Natural killer cell treated with Interleukin-12 subunit alpha and Interleukin-12 subunit beta and Interleukin-15 and Interleukin-18, amount 100 ng/mL, for 72 hours (primary cell): ENCODE measurements around the gene CDC27. TPM values are rescaled to one million over a fixed set of nuclear protein-coding genes. Genes with fewer than 3 reads are reported as not detected.
A peak's percentile ranks its signal among the peaks of the same experiment; 100 is the strongest.
"Not testable (repeated sequence)": the region's sequence is repeated elsewhere in the genome, so short reads cannot be mapped to it uniquely, and the experiment has no call there.

Experiments used
- ATAC-seq, 2 donors: fragments of 150-1000 bp; cut with Tn5 transposase in 1 of 2; sonication (Bioruptor Pico), chemical (Tn5 transposase) in 1 of 2; 2 replicates each; pipeline ENCODE4 v1.10.0; 2021
- DNase-seq: peaks from one replicate; pipeline ENCODE4 v3.0.0; 2022; ENCODE audit warnings: low spot score
- H3K27ac Mint-ChIP-seq, 2 donors: 1 replicate in 1 of 2; 2 replicates in 1 of 2; pipeline ENCODE4 v1.8.0; 2022; ENCODE audit warnings: mixed read lengths in 2 of 2, mild to moderate bottlenecking in 1 of 2, moderate library complexity in 1 of 2
- H3K27me3 Mint-ChIP-seq, 2 donors: 1 replicate in 1 of 2; 2 replicates in 1 of 2; pipeline ENCODE4 v1.8.0; 2022; ENCODE audit warnings: mixed read lengths in 2 of 2
- H3K36me3 Mint-ChIP-seq: one replicate; pipeline ENCODE4 v1.8.0; 2022; ENCODE audit warnings: mixed read lengths
- H3K4me1 Mint-ChIP-seq, 2 donors: 1 replicate in 1 of 2; 2 replicates in 1 of 2; pipeline ENCODE4 v1.8.0; 2022; ENCODE audit warnings: low read depth in 2 of 2, mixed read lengths in 2 of 2, mild to moderate bottlenecking in 1 of 2
- H3K4me3 Mint-ChIP-seq: one replicate; pipeline ENCODE4 v1.8.0; 2022; ENCODE audit warnings: mixed read lengths
- H3K9me3 Mint-ChIP-seq: 2 replicates; pipeline ENCODE4 v1.8.0; 2022; ENCODE audit warnings: mixed read lengths
- total RNA-seq, 2 donors: library from RNA; stranded (reverse); gene quantifications; one replicate each; pipeline ENCODE4 v1.2.3, GENCODE V29; 2022

CDC27 gene
- total RNA-seq, 2 donors from 2014 or later: 134 to 141 TPM

- not testable (repeated sequence) for H3K27ac Mint-ChIP-seq, H3K4me3 Mint-ChIP-seq, H3K4me1 Mint-ChIP-seq, H3K36me3 Mint-ChIP-seq, ATAC-seq, H3K9me3 Mint-ChIP-seq, DNase-seq, H3K27me3 Mint-ChIP-seq
Measured at GRCh38 chr17:47123262-47123661, 65.8 kb downstream of the CDC27 start.

- no peak for DNase-seq
- peaks cover 0 to 3% of the 10 kb centered on the region in 2 donors for H3K4me1 Mint-ChIP-seq
- peak overlapping the region in 1 of 2 donors; percentile 22 for H3K27ac Mint-ChIP-seq
- H3K27me3 Mint-ChIP-seq: no peaks in the 10 kb centered on the region
- H3K36me3 Mint-ChIP-seq: no peaks in the 10 kb centered on the region
- ATAC-seq: no peak
- no peaks in the 10 kb centered on the region for H3K9me3 Mint-ChIP-seq
- no peak overlapping the region for H3K4me3 Mint-ChIP-seq
Measured at GRCh38 chr17:47120521-47121095, 68.5 kb downstream of the CDC27 start.

DNA sequence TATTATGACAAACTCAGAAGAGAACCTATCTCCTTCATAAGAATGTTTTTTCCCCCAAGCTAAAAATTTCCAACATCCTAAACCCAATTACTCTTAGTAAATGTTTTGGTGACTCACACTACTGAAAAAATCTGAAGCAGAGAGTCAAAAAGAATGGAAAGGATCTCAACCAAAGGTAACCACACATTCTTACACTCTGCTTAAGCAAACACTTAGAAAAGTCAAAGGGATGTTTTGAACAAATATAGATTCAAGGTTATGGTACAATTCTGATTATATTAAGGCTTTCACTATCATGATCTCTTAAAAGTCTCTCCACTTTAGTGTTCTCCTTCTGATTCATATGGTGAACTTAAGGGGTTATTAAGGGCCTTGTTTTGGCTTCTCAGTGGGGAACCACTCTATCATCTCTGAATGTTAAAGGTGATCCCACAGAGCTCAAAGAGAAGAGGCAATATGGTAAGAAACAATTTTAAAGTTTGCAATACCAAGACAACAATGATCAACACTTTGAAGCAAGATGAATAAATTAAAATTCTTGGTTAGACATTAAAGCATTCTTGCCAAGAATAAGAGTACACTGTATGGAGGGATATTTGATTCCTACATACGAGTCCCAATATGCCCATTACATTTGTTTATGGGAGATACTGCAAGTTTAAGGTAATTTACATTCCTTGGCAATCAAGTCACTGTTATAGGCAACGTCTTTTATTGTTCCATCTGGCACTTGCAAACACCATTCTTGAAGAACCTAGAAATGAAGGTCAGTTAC is 69.2 kb downstream of the CDC27 start:
- no peak for ATAC-seq

GRCh38 chr17:47117386-47117785 is 71.7 kb downstream of the CDC27 start:
- H3K27ac Mint-ChIP-seq: no peak overlapping the region
- DNase-seq (no peak), ATAC-seq (no peak)
- no peak overlapping the region for H3K4me3 Mint-ChIP-seq
- H3K4me1 Mint-ChIP-seq: peaks cover 0 to 3% of the 10 kb centered on the region in 2 donors
- H3K9me3 Mint-ChIP-seq: no peaks in the 10 kb centered on the region
- no peaks in the 10 kb centered on the region for H3K27me3 Mint-ChIP-seq
- H3K36me3 Mint-ChIP-seq: no peaks in the 10 kb centered on the region

More for the DNA sequence above, 69.2 kb downstream of the CDC27 start:
- Mint-ChIP-seq H3K9me3 (no peaks in the 10 kb centered on the region), H3K36me3 (no peaks in the 10 kb centered on the region), H3K4me1 (peaks cover 0 to 3% of the 10 kb centered on the region in 2 donors), H3K4me3 (no peak overlapping the region), H3K27me3 (no peaks in the 10 kb centered on the region), H3K27ac (no peak overlapping the region)
- no peak for DNase-seq

GRCh38 chr17:47106130-47106529 is 83.0 kb downstream of the CDC27 start:
- Mint-ChIP-seq H3K4me3 (no peak overlapping the region), H3K27ac (no peak overlapping the region), H3K4me1 (no peaks in the 10 kb centered on the region), H3K27me3 (peaks cover 0 to 12% of the 10 kb centered on the region in 2 donors), H3K9me3 (no peaks in the 10 kb centered on the region), H3K36me3 (no peaks in the 10 kb centered on the region)
- DNase-seq: no peak
- no peak for ATAC-seq

DNA sequence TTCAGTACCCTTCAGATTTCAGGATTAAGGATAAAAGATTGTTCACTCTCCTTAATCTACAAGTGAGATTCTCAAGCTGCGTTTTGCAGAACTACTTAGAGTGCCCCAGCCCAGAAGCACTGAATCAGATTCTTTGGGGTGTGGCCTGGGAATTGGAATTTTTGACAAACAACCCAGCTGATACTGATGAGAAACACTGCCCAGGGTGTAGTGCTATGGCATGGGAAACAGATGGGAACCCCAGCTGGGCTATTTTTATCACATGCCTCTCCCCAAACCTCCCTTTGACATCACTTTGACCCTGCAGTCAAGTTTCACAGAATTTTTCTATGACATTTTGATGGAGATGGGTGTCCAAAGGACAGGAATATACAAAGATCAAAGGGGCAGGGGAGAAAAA is 83.8 kb downstream of the CDC27 start:
- not testable (repeated sequence) for H3K4me3 Mint-ChIP-seq, H3K9me3 Mint-ChIP-seq, ATAC-seq, H3K36me3 Mint-ChIP-seq, H3K27ac Mint-ChIP-seq, DNase-seq, H3K4me1 Mint-ChIP-seq, H3K27me3 Mint-ChIP-seq

GRCh38 chr17:47102914-47103313 is 86.2 kb downstream of the CDC27 start:
- Mint-ChIP-seq H3K36me3 (no peaks in the 10 kb centered on the region), H3K27ac (no peak overlapping the region), H3K4me3 (no peak overlapping the region), H3K27me3 (peaks cover 0 to 7% of the 10 kb centered on the region in 2 donors), H3K9me3 (no peaks in the 10 kb centered on the region), H3K4me1 (peaks cover 8 to 12% of the 10 kb centered on the region in 2 donors)
- DNase-seq: no peak
- no peak for ATAC-seq

DNA sequence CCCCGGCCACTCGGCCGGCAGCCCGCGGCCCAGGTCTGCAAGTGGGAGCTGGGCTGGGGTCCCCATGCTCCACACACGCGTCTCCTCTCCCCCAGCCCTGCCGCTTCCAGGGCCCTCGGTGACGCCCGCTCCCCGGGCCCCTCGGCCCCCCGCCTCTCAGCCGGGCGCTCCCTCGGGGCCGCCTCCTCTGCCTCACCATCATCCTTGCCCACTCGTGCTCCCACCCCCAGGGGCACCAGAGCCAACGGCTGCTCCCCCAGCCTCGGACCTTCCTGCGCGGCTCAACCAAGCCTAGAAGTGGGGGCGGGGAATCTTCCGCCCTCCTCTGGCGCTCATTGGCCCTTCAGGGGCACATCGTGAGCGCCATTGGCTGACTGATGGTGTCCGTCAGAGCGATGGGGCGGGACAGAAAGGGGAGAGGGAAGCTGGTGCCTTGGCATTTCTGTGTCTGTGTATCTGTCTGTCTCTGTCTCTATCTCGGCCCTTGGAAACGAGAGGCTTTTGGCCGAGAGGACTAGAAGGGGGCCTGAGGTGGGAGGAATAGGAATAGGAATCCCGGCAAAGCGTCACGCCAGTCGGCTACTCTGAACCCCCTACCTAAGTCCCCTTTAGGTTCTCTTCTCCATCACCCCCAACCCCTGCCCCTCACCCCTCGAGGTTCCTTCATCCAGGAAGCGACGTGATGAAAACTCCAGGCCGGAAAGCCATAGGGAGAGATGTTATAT is 88.9 kb downstream of the CDC27 start:
- Mint-ChIP-seq H3K36me3 (no peaks in the 10 kb centered on the region), H3K27me3 (no peaks in the 10 kb centered on the region), H3K4me1 (peaks cover 8 to 12% of the 10 kb centered on the region in 2 donors), H3K9me3 (no peaks in the 10 kb centered on the region), H3K4me3 (peak overlapping the region; percentile 99), H3K27ac (peak overlapping the region; percentile 89 to 90)
- DNase-seq (peak; percentile 92), ATAC-seq (peak; percentile 100)

DNA sequence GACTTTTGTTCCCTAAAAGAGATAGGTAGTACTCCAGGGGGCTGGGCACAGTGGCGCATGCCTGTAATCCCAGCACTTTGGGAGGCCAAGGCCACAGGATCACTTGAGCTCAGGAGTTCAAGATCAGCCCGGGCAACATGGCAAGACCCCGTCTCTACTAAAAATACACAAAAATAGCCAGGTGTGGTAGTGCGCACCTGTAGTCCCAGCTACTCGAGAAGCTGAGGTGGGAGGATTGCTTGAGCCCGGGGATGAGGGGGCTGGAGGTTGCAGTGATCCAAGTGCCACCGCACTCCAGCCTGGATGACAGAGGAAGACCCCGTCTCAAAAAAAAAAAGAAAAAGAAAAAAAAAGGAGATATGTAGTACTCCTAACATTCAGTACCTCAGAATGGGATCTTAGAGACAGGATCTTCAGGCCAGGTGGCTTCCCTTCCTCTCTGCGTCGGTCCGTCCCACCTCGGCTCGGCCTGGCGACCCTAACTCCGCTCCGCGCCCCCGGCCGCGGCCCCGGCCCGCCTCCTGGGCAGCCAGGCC is 89.6 kb downstream of the CDC27 start:
- H3K4me3 Mint-ChIP-seq: peak overlapping the region; percentile 80
- no peak for ATAC-seq
- no peaks in the 10 kb centered on the region for H3K27me3 Mint-ChIP-seq
- no peaks in the 10 kb centered on the region for H3K36me3 Mint-ChIP-seq
- peak overlapping the region; percentile 89 to 90 for H3K27ac Mint-ChIP-seq
- H3K9me3 Mint-ChIP-seq: no peaks in the 10 kb centered on the region
- DNase-seq: no peak
- H3K4me1 Mint-ChIP-seq: peaks cover 8 to 12% of the 10 kb centered on the region in 2 donors

DNA sequence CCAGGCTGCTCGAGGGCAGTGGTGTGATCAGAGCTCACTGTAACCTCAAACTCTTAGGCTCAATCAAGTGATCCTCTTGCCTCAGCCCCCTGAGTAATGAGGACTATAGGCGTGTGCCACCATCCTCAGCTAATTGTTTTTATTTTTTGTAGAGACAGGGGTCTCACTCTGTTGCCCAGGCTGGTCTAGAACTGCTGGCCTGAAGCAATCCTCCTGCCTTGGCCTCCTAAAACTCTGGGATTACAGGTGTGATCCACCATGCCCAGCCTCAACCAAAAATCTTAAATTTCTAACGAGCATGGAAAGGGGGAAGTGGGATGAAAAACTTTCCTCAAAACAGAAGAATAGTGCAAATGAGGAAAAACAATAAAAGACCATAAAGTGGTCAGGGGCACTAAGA is 92.8 kb downstream of the CDC27 start:
- H3K4me1 Mint-ChIP-seq: peaks cover 11 to 12% of the 10 kb centered on the region in 2 donors
- H3K27me3 Mint-ChIP-seq: no peaks in the 10 kb centered on the region
- DNase-seq: no peak
- no peak overlapping the region for H3K4me3 Mint-ChIP-seq
- H3K27ac Mint-ChIP-seq: no peak overlapping the region
- no peaks in the 10 kb centered on the region for H3K9me3 Mint-ChIP-seq
- no peaks in the 10 kb centered on the region for H3K36me3 Mint-ChIP-seq
- ATAC-seq: no peak

DNA sequence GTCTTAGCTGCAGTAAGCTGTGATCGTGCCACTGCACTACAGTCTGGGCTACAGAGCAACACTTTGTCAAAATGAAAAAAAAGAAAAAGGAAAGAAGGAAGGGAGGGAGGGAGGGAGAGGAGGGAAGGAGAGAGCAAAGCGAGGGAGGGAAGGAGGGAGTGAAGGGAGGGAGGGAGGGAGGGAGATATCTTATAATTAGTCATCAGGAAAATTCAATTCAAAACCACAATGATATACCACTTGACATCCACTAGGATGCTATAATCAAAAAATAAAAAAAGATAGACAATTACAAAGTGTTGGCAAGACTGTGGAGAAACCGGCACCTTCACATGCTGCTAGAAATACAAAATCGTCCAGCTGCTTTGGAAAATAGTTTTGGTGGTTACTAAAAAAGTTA is 93.8 kb downstream of the CDC27 start:
- no peaks in the 10 kb centered on the region for H3K9me3 Mint-ChIP-seq
- H3K36me3 Mint-ChIP-seq: no peaks in the 10 kb centered on the region
- no peak overlapping the region for H3K4me3 Mint-ChIP-seq
- peaks cover 11 to 12% of the 10 kb centered on the region in 2 donors for H3K4me1 Mint-ChIP-seq
- no peaks in the 10 kb centered on the region for H3K27me3 Mint-ChIP-seq
- H3K27ac Mint-ChIP-seq: no peak overlapping the region
- DNase-seq (no peak), ATAC-seq (no peak)

DNA sequence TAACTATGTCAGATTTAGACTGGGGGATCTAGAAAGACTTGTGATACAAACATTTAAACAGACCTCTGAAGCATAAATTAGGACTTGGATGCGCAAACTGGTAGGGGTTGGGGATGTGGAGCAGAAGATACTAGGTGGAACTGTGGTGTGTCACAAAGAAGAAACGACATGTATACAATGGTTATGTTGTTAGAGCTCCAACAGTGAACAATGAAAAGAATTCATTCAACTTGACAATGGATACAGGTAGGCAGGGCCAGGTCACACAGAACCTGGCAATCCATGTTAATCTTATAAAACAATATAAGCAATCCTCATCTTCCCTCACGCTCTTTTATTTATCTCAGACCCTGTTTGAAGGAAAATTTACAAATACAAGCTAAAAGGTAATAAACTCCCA is 102.0 kb downstream of the CDC27 start:
- H3K27me3 Mint-ChIP-seq: no peaks in the 10 kb centered on the region
- H3K27ac Mint-ChIP-seq: no peak overlapping the region
- no peaks in the 10 kb centered on the region for H3K9me3 Mint-ChIP-seq
- DNase-seq: no peak
- peaks cover 0 to 3% of the 10 kb centered on the region in 2 donors for H3K4me1 Mint-ChIP-seq
- no peaks in the 10 kb centered on the region for H3K36me3 Mint-ChIP-seq
- no peak for ATAC-seq
- no peak overlapping the region for H3K4me3 Mint-ChIP-seq

GRCh38 chr17:47085736-47086135 is 103.4 kb downstream of the CDC27 start:
- no peak overlapping the region for H3K4me3 Mint-ChIP-seq
- H3K36me3 Mint-ChIP-seq: no peaks in the 10 kb centered on the region
- H3K27ac Mint-ChIP-seq: no peak overlapping the region
- no peaks in the 10 kb centered on the region for H3K9me3 Mint-ChIP-seq
- peaks cover 0 to 5% of the 10 kb centered on the region in 2 donors for H3K4me1 Mint-ChIP-seq
- H3K27me3 Mint-ChIP-seq: no peaks in the 10 kb centered on the region
- DNase-seq (no peak), ATAC-seq (no peak)

GRCh38 chr17:47078801-47079200 is 110.3 kb downstream of the CDC27 start:
- H3K4me3 Mint-ChIP-seq: no peak overlapping the region
- no peaks in the 10 kb centered on the region for H3K9me3 Mint-ChIP-seq
- no peaks in the 10 kb centered on the region for H3K36me3 Mint-ChIP-seq
- H3K27ac Mint-ChIP-seq: no peak overlapping the region
- H3K27me3 Mint-ChIP-seq: no peaks in the 10 kb centered on the region
- ATAC-seq: no peak
- DNase-seq: no peak
- H3K4me1 Mint-ChIP-seq: peaks cover 0 to 5% of the 10 kb centered on the region in 2 donors
